SJCRH30 (cell line): ENCODE results near the gene GCG. TPM values are rescaled to one million over a fixed set of nuclear protein-coding genes. Genes with fewer than 3 reads are reported as not detected.

Source experiments
- DNase-seq, 2 experiments: peaks; one replicate each; pipeline ENCODE4 v3.0.0-alpha.2; 2015 to 2020
- H3K27ac ChIP-seq: fragments of 250-450 bp; sonication (Bioruptor Pico); 2 replicates; pipeline ENCODE4 v1.5.1; 2020; ENCODE audit warnings: mild to moderate bottlenecking, moderate library complexity
- H3K27me3 ChIP-seq: fragments of 250-450 bp; sonication (Bioruptor Pico); 2 replicates; pipeline ENCODE4 v1.5.1; 2020; ENCODE audit warnings: mild to moderate bottlenecking, moderate library complexity
- H3K36me3 ChIP-seq: fragments of 250-450 bp; sonication (Bioruptor Pico); 2 replicates; pipeline ENCODE4 v1.5.1; 2020; ENCODE audit warnings: mild to moderate bottlenecking, moderate library complexity
- H3K4me1 ChIP-seq: fragments of 250-450 bp; sonication (Bioruptor Pico); 2 replicates; pipeline ENCODE4 v1.5.1; 2020; ENCODE audit warnings: mild to moderate bottlenecking, moderate library complexity
- H3K4me3 ChIP-seq: fragments of 250-450 bp; sonication (Bioruptor Pico); 2 replicates; pipeline ENCODE4 v1.5.1; 2020; ENCODE audit warnings: mild to moderate bottlenecking, moderate library complexity
- H3K9me3 ChIP-seq: fragments of 250-450 bp; sonication (Bioruptor Pico); replicated peaks from 2 replicates; pipeline ENCODE4 v1.5.1; 2020; ENCODE audit warnings: mild to moderate bottlenecking, moderate library complexity
- total RNA-seq: library from RNA; depleted of rRNA; stranded (reverse); fragments of >200 nt; shearing (Covaris generic); gene quantifications from 2 replicates; pipeline ENCODE4 v1.2.3, GENCODE V29; 2014; rRNA removed

GCG gene
- total RNA-seq, 1 experiment from 2014 or later, result not detected

DNA sequence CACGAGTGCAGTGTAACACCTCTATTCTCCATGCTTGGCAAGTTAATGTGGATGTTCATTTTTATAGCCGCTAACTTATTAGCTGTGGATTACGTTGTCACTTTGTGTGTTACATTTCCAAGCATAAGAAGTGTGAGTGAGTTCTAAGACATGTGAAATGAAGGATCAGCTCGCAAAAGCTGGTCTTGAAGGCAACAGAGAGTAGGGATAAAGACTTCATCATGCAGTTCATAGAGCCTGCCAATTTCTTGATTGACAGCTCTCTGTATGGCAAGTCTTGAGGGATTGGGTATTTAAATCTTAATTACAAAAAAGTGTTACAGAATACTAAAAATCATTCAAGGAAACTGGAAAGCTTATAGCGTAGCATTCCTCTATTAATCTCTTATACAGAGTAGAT lies 52.2 kb downstream of the GCG start:
- Histone ChIP-seq H3K27ac (no peak overlapping the region), H3K4me1 (no peaks in the 10 kb centered on the region), H3K4me3 (no peak overlapping the region), H3K27me3 (no peaks in the 10 kb centered on the region), H3K9me3 (no peaks in the 10 kb centered on the region), H3K36me3 (no peaks in the 10 kb centered on the region)
- DNase-seq, result no peak

Other genes starting within 250 kb of the GCG start
- gene DPP4, start 78.0 kb downstream of the GCG start, total RNA-seq, result 0.08 TPM in 1 of 2 replicates, not detected in the other
- 1.1 and 3.6 TPM in 2 replicates for gene FAP, start 91.2 kb upstream of the GCG start, total RNA-seq
- not detected in 2 replicates for gene IFIH1, start 166.4 kb upstream of the GCG start, total RNA-seq
- 3.3 and 3.8 TPM in 2 replicates for gene GCA, start 191.9 kb upstream of the GCG start, total RNA-seq